Rectal smooth muscle tissue (tissue), 1 donor: ENCODE results near the gene ZDHHC22.

Experiments used
- H3K27ac ChIP-seq: one replicate; pipeline ENCODE4 v1.7.0; 2013; ENCODE audit warnings: low read depth, low read length, inconsistent platforms
- H3K27me3 ChIP-seq: one replicate; pipeline ENCODE4 v1.7.0; 2013; ENCODE audit warnings: low read length; ENCODE audit not compliant: control insufficient read depth, insufficient read depth
- H3K36me3 ChIP-seq: one replicate; pipeline ENCODE4 v1.7.0; 2013; ENCODE audit warnings: low read length; ENCODE audit not compliant: control insufficient read depth, insufficient read depth
- H3K4me1 ChIP-seq: one replicate; pipeline ENCODE4 v1.7.0; 2013; ENCODE audit warnings: low read length; ENCODE audit not compliant: control insufficient read depth, insufficient read depth
- H3K4me3 ChIP-seq: one replicate; pipeline ENCODE4 v1.7.0; 2013; ENCODE audit warnings: low read length
- H3K9ac ChIP-seq: one replicate; pipeline ENCODE4 v1.7.0; 2013; ENCODE audit warnings: low read length

Gene ZDHHC22

GRCh38 chr14:77151918-77152588 lies 10.5 kb upstream of the ZDHHC22 start:
- Histone ChIP-seq H3K27ac (no peak overlapping the region), H3K4me1 (no peaks in the 10 kb centered on the region), H3K9ac (no peak overlapping the region), H3K27me3 (no peaks in the 10 kb centered on the region), H3K36me3 (no peaks in the 10 kb centered on the region), H3K4me3 (no peak overlapping the region)

GRCh38 chr14:77151245-77151644 lies 9.7 kb upstream of the ZDHHC22 start:
- Histone ChIP-seq H3K27ac (no peak overlapping the region), H3K4me1 (no peaks in the 10 kb centered on the region), H3K27me3 (no peaks in the 10 kb centered on the region)

GRCh38 chr14:77148510-77149231 lies 7.1 kb upstream of the ZDHHC22 start:
- H3K27ac ChIP-seq: no peak overlapping the region
- no peak overlapping the region for H3K9ac ChIP-seq
- H3K27me3 ChIP-seq: peaks cover 7% of the 10 kb centered on the region
- no peaks in the 10 kb centered on the region for H3K4me1 ChIP-seq
- H3K4me3 ChIP-seq: no peak overlapping the region
- H3K36me3 ChIP-seq: no peaks in the 10 kb centered on the region

More at GRCh38 chr14:77151245-77151644, 9.7 kb upstream of the ZDHHC22 start:
- H3K36me3 ChIP-seq: no peaks in the 10 kb centered on the region
- H3K4me3 ChIP-seq: no peak overlapping the region
- no peak overlapping the region for H3K9ac ChIP-seq

DNA sequence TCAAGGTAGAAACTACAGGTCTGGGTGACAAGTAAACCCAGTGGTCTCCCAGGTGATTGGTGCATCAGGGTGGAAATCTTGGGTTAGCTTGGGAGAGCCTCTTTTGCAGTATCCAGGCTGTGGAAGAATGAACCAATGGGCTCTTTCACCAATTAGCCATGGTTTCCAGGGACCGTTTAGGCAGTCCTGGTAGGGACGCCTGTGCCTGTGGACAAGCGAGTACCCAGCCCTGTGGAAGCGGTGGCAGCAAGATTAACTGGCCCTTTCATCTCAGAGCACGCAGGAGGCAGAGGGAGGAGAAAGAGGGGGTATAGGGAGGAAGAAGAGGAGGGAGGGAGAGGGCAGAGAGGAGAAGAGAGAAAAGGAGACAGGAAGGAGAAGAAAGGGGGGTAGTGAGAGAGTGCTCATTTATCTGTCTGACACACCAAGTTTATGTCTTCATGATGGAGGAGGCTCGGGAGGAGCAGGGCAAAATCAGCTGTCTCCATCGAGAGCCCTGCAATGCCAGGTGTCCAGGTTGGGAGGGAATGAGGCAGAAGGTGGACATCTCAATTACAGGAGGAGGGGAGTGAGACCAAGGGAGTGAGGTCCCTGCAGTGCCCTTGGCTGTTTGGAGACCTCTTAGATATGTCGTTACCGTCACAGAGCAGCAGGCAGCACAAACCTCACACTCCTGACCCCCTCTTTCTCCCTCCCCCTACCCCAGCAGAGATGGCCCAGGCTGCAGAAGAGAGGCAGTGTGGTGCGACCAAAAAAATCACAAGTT lies 4.6 kb upstream of the ZDHHC22 start:
- no peak overlapping the region for H3K4me3 ChIP-seq
- no peaks in the 10 kb centered on the region for H3K4me1 ChIP-seq
- H3K27me3 ChIP-seq: peaks cover 20% of the 10 kb centered on the region
- no peak overlapping the region for H3K27ac ChIP-seq
- no peaks in the 10 kb centered on the region for H3K36me3 ChIP-seq
- H3K9ac ChIP-seq: no peak overlapping the region

DNA sequence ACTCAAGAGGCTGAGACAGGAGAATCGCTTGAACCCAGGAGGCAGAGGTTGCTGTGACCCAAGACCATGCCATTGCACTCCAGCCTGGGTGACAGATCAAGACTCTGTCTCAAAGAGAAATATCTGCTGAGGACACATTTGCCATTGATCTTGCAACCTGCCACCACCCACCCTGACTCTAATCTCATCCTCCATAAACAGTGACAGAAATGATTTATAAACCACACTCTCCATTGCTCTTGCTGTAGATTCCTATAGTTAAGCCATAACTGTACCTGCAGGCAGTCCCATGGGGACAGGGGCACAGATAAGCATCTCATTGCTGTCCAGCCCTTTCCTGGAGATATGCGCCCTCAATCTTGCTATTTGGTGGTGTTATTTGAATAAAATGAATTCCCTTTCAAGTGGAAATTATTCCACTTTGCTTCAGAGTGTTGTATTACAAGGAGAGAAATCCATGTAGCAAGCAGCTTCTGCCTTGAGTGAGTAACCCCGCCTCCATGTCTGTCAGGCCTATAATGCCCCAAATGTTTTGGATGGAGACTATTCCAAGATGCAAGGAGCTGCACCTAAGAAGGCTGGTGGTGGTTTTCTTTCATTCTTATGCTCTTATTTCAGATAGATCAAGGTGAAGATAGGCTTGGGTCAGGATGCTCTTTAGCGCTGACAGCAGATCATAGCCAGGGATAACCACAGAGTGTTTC lies 3.0 kb upstream of the ZDHHC22 start:
- Histone ChIP-seq H3K27me3 (peaks cover 34% of the 10 kb centered on the region), H3K36me3 (no peaks in the 10 kb centered on the region), H3K27ac (no peak overlapping the region), H3K4me1 (no peaks in the 10 kb centered on the region), H3K9ac (no peak overlapping the region), H3K4me3 (no peak overlapping the region)

- Histone ChIP-seq H3K27me3 (peaks cover 45% of the 10 kb centered on the region), H3K27ac (no peak overlapping the region), H3K36me3 (no peaks in the 10 kb centered on the region), H3K9ac (no peak overlapping the region), H3K4me1 (no peaks in the 10 kb centered on the region), H3K4me3 (no peak overlapping the region)
Measured at GRCh38 chr14:77143071-77143470, 1.5 kb upstream of the ZDHHC22 start.

DNA sequence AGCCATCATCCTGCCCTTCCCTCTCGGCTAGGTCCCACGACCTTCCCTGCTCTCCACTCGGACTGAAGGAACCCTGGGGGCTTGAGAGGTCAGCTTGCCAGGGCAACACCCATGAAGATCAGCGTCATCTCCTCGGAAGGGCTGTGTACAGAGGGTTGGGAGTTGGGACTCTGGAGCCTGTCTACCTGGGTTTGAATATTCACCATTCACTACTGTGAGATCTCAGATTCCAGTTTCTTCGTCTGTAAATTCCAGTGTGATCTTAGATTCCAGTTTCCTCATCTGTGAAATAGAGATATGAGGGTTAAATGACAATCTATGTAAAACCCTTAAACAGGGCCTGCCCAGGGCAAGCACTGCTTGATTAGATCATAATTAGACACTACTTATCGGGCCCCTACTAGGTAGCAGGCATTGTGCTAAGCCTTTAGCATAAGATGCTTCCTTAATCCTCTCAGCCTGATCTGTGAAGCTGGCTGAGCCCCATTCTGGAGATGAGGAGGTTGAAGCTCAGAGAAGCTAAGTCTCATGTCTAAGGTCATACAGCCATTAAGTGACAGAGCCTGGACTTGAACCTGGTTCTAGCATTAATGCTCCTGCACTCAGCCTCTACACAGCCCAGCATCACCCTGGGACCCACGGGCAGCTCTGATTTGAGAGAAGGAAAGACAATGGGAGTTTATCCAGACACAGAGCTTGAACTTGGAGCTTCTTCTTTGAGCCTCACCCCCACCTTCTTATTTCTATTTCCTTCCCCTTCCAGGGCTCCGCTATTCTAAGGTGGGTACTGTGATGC lies 612 bp upstream of the ZDHHC22 start:
- no peaks in the 10 kb centered on the region for H3K4me1 ChIP-seq
- peaks cover 50% of the 10 kb centered on the region for H3K27me3 ChIP-seq
- no peaks in the 10 kb centered on the region for H3K36me3 ChIP-seq
- H3K9ac ChIP-seq: no peak overlapping the region
- no peak overlapping the region for H3K27ac ChIP-seq
- H3K4me3 ChIP-seq: no peak overlapping the region

DNA sequence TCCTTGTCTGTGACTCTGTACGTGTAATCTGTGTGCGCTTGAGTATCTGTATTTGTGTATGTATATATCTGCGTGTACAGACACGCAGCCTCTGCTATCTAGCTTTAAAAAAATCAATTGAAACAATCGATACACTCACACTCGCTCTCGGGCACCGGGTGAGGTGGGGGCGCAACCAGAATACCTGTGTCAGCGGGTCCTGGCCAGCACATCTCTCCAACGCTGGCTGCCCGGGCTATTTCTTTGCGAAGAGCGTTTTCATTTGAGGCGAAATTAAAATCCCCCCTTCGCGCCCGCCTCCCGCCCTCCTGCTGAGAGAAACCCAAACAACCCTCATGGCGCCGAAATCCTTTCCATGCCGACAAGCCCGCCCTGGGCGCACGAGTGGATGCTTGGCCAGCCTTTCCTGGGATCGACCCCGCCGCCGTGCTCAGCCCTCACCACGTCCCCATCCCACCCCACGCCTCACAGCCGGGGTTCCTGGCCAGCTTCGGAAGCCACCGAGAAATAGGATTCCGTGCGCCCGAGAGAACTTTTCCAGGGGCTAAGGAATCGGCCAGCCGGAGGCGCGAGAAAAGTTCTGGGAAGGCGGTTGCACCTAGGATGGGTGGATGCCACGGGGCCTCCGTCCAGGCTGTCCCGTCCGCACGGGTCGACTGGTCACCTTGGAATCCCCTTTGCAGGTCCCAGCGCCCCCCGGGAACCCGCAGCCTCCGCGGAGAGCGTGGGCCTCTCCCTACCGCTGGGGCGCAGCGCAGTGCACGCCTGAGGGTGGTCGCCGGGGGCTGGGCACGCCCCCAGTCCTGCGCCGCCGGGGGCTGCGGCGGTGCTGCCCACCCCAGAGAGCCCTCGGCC lies 1.0 kb downstream of the ZDHHC22 start:
- Histone ChIP-seq H3K4me3 (no peak overlapping the region), H3K4me1 (no peaks in the 10 kb centered on the region), H3K9ac (no peak overlapping the region), H3K27me3 (peaks cover 50% of the 10 kb centered on the region), H3K36me3 (no peaks in the 10 kb centered on the region), H3K27ac (no peak overlapping the region)

GRCh38 chr14:77139540-77140358 lies 1.8 kb downstream of the ZDHHC22 start:
- Histone ChIP-seq H3K4me3 (no peak overlapping the region), H3K9ac (no peak overlapping the region), H3K27ac (no peak overlapping the region), H3K27me3 (peaks cover 48% of the 10 kb centered on the region), H3K4me1 (no peaks in the 10 kb centered on the region), H3K36me3 (no peaks in the 10 kb centered on the region)

DNA sequence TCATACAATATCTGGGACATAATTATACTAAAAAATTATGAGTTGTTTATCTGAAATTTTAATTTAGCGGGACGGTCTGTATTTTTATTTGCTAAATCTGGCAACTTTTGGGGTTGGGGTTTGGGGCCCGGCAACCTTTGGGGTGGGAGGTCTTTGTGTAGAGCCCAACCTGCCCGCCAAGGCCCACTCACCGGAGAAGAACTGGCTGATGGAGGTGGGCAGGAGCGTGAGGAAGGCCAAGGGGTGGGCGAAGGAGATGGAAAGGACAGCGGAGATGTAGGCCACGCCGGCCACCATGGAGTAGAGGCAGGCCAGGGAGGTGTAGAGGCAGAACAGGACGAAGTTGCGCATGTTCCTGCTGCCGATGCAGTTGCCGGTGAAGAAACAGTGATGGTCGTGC lies 2.6 kb downstream of the ZDHHC22 start:
- Histone ChIP-seq H3K4me3 (no peak overlapping the region), H3K4me1 (no peaks in the 10 kb centered on the region), H3K9ac (no peak overlapping the region), H3K27me3 (peaks cover 44% of the 10 kb centered on the region), H3K36me3 (no peaks in the 10 kb centered on the region), H3K27ac (no peak overlapping the region)
